ENCODE results near the gene FNDC8. TPM values are rescaled to one million over a fixed set of nuclear protein-coding genes. Genes with fewer than 3 reads are reported as not detected.

Gene FNDC8
- total and polyA plus RNA-seq, 7 donors = not detected

DNA sequence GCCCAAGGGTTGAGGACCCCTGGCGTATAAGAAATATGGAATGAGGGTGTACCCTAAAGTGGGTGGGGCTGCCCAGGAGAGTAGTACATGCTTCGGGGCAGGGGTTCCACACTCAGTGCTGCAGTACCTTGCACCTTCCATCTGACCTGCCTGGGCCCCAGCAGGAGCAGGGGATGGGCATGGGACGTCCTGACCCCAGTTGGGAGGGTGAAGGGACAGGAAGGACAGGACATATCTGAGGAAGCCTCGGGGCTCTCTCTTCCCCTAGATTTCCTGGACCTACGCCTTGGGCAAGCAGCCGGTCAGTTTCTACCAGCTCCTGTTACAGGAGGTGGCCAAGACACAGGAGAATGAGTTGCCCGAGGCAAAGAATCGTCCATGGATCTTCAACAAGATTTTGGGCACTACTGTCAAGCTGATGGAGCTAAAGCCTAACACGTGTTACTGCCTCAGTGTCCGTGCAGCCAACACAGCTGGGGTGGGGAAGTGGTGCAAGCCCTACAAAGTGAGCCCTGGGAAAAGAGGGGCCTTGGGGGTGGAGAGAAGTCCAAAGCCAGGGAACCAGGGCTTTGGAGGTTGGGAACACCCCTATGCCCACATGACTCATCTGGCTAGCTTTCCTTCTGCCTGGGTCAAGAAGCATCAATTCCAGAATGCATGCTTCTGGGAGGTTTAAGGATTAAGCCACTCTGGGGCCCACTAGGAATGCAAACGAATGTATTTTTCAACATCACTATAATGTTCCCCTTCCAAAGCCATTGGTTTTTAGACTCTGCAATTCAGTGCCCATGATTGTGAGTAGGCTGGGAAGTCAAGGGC, 7.9 kb downstream of the FNDC8 start:
- Histone ChIP-seq H3K4me3 (no peak overlapping the region), H3K27me3 (ENCODE audit: insufficient read depth in 3 of 3, low read length in 2 of 3) (no peaks in the 10 kb centered on the region), H3K9me3 (no peaks in the 10 kb centered on the region), H3K36me3 (ENCODE audit: insufficient read depth in 1 of 2, low read depth in 1 of 2) (peaks cover 0 to 37% of the 10 kb centered on the region in 2 donors), H3K4me1 (no peaks in the 10 kb centered on the region), H3K27ac (no peak overlapping the region)
- DNase-seq (no peak), ATAC-seq (peak in 1 of 4 donors; percentile 26)
- 54 to 75% (median 59%) methylated on average over 10 to 11 of the region's 11 CpGs for WGBS, 3 donors
- no peak for TF ChIP-seq CTCF (IDR thresholded peaks at IDR 0.05)
- intact Hi-C loops (cut with DNase I) = no loop called here

GRCh38 chr17:35129973-35130351, 8.5 kb downstream of the FNDC8 start:
- intact Hi-C loops (cut with DNase I) = no loop called here
- H3K27me3 ChIP-seq (ENCODE audit: insufficient read depth in 3 of 3, low read length in 2 of 3) = no peaks in the 10 kb centered on the region
- WGBS, 3 donors = 83 to 95% (median 85%) methylated on average over 5 of the region's 5 CpGs
- DNase-seq (no peak), ATAC-seq (peak in 2 of 4 donors; percentile 32 to 48)
- no peak overlapping the region for H3K27ac ChIP-seq
- no peaks in the 10 kb centered on the region for H3K9me3 ChIP-seq
- no peak for TF ChIP-seq CTCF (IDR thresholded peaks at IDR 0.05)
- no peaks in the 10 kb centered on the region for H3K4me1 ChIP-seq
- no peak overlapping the region for H3K4me3 ChIP-seq
- peaks cover 0 to 43% of the 10 kb centered on the region in 2 donors for H3K36me3 ChIP-seq (ENCODE audit: insufficient read depth in 1 of 2, low read depth in 1 of 2)

DNA sequence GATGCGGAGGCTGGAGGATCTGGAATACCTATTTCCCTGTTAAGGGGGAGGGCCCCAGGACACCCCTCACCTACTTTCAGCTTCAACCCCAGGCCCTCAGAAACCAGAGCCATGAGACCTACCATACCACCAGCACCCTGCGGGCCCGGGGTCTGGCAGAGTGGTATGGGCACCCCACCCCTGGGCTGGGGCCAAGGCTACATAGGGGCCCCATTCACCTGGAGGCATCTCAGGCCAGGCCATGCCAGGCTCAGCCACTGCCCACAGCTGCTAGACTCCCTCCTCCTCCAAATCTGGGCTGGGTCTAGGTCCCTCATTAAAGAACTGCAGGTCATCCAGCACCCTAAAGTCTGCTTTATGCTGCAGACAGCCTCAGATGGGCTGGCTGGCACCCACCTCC, 9.0 kb downstream of the FNDC8 start:
- Histone ChIP-seq H3K4me1 (no peaks in the 10 kb centered on the region), H3K9me3 (no peaks in the 10 kb centered on the region), H3K36me3 (ENCODE audit: insufficient read depth in 1 of 2, low read depth in 1 of 2) (peaks cover 0 to 47% of the 10 kb centered on the region in 2 donors), H3K27ac (no peak overlapping the region), H3K4me3 (no peak overlapping the region), H3K27me3 (ENCODE audit: insufficient read depth in 3 of 3, low read length in 2 of 3) (no peaks in the 10 kb centered on the region)
- intact Hi-C loops (cut with DNase I) = no loop called here
- 89 to 95% (median 95%) methylated on average over 3 of the region's 3 CpGs for WGBS, 3 donors
- peak in 2 of 4 donors; percentile 6 to 11 for ATAC-seq
- DNase-seq = no peak
- no peak for TF ChIP-seq CTCF (IDR thresholded peaks at IDR 0.05)

DNA sequence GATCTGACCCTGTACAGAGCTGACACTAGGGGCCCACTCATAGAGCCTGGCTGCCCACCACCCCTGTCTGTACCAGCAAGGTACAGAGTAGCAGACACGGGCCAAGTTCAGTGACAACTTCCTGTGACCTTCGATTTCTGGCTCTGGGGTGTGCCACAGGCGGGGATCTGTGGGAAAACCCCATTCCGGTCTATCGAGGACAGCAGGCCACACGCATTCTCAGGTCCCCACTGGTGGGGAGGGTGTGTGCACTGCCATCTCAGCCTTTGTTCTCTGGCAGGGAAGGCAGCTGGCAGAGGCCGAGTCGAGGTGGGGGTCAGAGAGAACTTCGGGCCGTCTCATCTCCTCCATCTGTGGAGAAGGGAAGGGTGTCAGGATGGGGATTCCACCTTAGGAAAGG, 10.7 kb downstream of the FNDC8 start:
- Histone ChIP-seq H3K4me1 (no peaks in the 10 kb centered on the region), H3K27ac (no peak overlapping the region), H3K27me3 (ENCODE audit: insufficient read depth in 3 of 3, low read length in 2 of 3) (no peaks in the 10 kb centered on the region), H3K4me3 (no peak overlapping the region), H3K9me3 (no peaks in the 10 kb centered on the region), H3K36me3 (ENCODE audit: insufficient read depth in 1 of 2, low read depth in 1 of 2) (peaks cover 6 to 64% of the 10 kb centered on the region in 2 donors)
- DNase-seq = no peak
- TF ChIP-seq CTCF (IDR thresholded peaks at IDR 0.05) = no peak
- intact Hi-C loops (cut with DNase I) = no loop called here
- no peak for ATAC-seq
- WGBS, 3 donors = 73 to 78% (median 76%) methylated on average over 10 of the region's 10 CpGs
